Kidney capillary endothelial cell (primary cell): ENCODE results near the gene CLEC4G.

ENCODE experiments used
- DNase-seq: peaks from one replicate; pipeline ENCODE4 v3.0.0-alpha.2; 2018; ENCODE audit warnings: low spot score

Gene CLEC4G

DNA sequence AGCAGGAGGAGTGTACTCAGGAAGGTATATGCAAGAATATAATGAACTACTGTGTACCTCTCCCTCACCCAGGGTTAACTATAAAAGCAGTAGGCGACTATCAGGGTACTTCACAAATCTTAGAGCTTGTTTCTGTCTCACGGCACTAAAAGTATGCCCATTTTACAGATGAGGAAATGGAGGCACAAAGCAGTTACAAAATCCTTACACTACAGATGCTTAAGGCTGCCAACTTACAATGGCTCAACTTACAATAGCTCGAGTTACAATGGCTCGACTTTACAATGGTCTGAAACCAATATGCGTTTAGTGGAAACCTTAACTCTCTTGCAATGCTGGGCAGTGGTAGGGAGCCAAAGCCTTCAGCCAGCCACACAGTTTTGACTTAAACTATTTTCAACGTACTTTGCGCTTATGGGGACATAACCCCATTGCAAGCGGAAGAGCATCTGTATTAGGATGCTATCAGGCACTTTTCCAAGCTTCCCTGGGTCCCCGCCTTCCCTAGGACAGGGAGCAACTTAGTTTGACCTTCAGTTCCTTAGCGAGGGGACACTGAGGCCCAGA lies 34.1 kb downstream of the CLEC4G start:
- no peak for DNase-seq

- no peak for DNase-seq
Measured at GRCh38 chr19:7694499-7694898, 37.4 kb downstream of the CLEC4G start.

- DNase-seq: no peak
Measured at GRCh38 chr19:7692417-7693088, 39.4 kb downstream of the CLEC4G start.

- DNase-seq: no peak
Measured at GRCh38 chr19:7691497-7691896, 40.4 kb downstream of the CLEC4G start.

DNA sequence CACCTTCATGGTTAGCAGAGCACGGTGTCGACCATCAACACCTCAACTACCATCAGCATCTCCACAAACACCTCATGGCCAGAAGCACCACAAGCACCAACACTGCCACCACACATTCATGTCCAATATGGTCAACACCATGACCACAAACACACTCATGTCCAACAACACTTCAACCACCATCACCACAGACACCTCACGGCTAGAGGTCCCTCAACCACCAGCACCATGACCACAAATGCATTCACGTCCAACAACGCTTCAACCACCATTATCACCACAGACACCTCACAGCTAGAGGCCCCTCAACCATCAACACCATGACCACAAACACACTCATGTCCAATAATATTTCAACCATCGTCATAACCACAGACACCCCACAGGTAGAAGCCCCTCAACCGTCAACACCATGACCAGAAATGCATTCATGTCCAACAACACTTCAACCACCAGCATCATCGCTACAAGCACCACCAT lies 41.1 kb downstream of the CLEC4G start:
- no peak for DNase-seq

DNA sequence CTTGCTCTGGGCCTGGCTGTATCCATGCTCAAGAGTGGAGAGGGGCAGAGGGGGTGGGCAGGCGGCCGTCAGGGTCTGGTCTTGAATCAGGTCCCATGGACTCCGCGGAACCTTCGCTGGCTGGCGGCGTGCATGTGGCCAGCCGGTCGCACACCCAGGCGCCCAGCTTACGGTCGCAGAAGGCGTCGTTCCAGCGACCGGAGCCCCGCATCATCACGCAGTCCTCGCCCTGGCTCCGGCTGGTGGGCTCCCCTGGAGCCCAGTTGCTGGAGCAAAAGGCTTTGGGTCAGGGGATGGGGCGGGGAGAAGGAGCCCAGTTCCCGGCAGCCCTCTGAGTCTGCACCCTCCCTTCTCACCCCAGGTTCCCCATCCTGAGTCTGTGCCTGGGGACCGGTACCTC lies 42.7 kb downstream of the CLEC4G start:
- no peak for DNase-seq

- DNase-seq: no peak
Measured at GRCh38 chr19:7687177-7687576, 44.7 kb downstream of the CLEC4G start.

GRCh38 chr19:7685546-7686445 lies 46.1 kb downstream of the CLEC4G start:
- DNase-seq: no peak

DNA sequence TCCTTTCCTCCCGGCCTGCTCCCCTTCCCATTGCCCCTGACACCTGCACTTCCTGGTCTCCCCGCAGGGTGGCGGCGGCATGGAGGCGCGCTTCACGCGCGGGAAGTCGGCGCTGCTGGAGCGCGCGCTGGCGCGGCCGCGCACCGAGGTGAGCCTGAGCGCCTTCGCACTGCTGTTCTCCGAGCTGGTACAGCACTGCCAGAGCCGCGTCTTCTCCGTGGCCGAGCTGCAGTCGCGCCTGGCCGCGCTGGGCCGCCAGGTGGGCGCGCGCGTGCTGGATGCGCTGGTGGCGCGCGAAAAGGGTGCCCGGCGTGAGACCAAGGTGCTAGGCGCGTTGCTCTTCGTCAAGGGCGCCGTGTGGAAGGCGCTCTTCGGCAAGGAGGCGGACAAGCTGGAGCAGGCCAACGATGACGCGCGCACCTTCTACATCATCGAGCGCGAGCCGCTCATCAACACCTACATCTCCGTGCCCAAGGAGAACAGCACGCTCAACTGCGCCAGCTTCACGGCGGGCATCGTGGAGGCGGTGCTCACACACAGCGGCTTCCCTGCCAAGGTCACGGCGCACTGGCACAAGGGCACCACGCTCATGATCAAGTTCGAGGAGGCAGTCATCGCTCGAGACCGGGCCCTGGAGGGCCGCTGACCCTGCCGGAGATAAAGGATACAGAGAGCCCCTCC lies 49.6 kb downstream of the CLEC4G start:
- no peak for DNase-seq

DNA sequence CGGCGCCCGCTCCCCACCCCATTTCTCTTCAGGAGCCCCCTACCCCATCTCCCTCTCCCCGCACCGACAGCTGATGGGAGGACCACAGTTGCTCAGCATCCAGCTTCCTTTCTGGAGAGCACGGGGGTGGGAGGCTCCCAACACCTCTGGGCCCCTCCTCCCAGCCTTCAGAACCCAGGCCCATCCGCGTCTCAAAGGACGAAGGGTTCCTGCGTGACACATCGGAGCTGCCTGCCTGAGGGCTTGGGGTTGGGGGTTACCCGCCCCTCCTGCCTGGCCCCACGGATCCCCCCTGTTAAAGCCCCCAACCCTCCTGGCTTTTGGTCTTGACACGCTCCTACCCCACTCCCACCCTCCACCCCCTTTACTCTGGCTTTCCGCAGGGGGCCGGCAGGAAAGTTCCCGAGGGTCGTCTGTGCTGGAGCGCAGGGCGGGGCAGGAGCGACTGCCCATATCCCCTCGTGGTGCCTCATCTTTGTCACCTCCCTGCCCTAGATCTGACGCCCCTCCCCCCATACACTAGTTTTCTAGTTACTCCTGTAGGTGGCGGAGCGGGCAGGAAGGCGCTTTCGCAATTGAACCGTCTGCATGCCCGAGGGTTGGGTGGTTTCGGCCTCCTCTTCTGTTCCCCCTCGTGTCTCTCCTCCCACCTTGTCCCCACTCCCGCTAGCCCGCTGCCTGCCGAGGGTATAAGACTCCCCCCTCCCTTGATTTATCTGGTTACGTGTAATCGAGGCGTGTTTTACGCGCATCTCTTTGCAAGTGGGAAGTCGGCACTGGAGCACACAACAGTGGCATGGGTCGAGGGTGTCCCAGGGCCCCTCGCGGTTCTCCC lies 50.4 kb downstream of the CLEC4G start:
- DNase-seq: peak; percentile 76

- DNase-seq: peak; percentile 75
Measured at GRCh38 chr19:7680606-7681339, 51.1 kb downstream of the CLEC4G start, which contains the start of gene TRAPPC5. TRAPPC5 (plus strand) TSS chr19:7680833; CDS start chr19:7682254, 1,421 bp downstream.

DNA sequence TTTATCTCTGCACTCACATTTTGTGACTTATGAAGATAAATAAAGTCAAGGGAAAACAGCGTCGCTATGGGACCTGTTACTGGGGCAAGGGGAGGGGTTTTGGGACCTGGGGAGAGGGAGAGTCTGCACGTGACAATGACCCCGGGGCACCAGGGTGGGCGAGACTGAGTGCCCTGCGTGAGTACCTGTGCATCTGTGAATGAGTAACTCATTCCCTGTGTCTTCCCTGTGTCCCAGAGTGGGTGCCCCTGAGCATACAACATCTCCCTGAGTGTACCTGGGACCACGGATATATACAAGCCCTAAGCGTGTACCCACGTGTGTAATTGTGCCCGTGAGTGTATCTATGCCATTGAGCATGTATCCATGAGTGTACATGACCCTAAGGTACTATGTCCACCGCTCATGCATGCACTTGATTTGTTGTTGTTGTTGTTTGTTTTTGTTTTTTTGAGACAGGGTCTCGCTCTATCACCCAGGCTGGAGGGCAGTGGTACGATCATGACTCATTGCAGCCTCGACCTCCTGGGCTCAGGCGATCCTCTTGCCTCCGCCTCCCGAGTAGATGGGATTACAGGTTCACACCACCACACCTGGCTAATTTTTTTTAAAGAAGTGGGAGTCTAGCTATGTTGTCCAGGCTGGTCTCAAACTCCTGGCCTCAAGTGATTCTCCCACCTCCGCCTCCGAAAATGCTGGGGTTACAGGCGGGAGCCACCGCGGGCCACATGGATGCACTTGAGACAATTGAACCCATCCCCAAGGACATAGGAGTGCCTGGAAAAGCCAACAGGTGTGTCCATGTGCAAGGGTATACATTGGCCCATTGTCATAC lies 51.9 kb downstream of the CLEC4G start:
- no peak for DNase-seq

- peak; percentile 14 for DNase-seq
Measured at GRCh38 chr19:7678971-7679751, 52.7 kb downstream of the CLEC4G start.
